AG09309 (cell line): ENCODE results near the gene ASXL1.

Experiments used
- DNase-seq: peaks from one replicate; pipeline ENCODE4 v3.0.0-alpha.2; 2010; ENCODE audit warnings: low read depth
- H3K4me3 ChIP-seq: 2 replicates; pipeline ENCODE4 v1.5.1; 2011; ENCODE audit warnings: mild to moderate bottlenecking, low read depth, low read length, moderate library complexity; ENCODE audit not compliant: control insufficient read depth
- TF ChIP-seq, protein P1 (sequence below): IDR thresholded peaks from 2 replicates; pipeline ENCODE4 v1.5.1; 2011; ENCODE audit warnings: mild to moderate bottlenecking, low read depth, low read length, inconsistent platforms; ENCODE audit not compliant: insufficient read depth, control insufficient read depth; ENCODE audit errors: missing control alignments

The ASXL1 gene

DNA sequence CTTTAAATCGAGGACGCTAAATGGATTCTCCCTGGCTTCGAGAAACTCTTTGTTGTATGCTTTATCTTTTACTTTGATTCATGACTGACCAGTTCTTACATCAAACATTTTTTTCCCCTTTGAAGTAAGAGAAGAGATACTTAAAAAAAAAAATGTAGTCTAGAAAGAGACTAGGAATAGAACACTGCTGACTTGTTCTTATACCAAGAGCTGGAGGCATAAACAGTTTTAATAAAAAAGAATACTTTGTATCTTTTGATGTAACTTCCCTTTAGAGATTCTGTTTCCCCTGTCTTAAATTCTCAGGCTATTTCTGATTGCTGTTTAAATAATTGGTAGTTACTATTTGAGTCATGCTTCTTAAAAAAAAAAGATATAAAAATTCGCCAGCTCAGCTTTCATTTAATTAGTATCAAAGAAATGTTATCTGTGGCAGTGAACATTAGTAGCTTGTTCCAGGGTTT is 4.8 kb downstream of the ASXL1 start:
- no peak for DNase-seq
- TF ChIP-seq, protein P1, sequence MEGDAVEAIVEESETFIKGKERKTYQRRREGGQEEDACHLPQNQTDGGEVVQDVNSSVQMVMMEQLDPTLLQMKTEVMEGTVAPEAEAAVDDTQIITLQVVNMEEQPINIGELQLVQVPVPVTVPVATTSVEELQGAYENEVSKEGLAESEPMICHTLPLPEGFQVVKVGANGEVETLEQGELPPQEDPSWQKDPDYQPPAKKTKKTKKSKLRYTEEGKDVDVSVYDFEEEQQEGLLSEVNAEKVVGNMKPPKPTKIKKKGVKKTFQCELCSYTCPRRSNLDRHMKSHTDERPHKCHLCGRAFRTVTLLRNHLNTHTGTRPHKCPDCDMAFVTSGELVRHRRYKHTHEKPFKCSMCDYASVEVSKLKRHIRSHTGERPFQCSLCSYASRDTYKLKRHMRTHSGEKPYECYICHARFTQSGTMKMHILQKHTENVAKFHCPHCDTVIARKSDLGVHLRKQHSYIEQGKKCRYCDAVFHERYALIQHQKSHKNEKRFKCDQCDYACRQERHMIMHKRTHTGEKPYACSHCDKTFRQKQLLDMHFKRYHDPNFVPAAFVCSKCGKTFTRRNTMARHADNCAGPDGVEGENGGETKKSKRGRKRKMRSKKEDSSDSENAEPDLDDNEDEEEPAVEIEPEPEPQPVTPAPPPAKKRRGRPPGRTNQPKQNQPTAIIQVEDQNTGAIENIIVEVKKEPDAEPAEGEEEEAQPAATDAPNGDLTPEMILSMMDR: no peak
- H3K4me3 ChIP-seq: no peak overlapping the region

DNA sequence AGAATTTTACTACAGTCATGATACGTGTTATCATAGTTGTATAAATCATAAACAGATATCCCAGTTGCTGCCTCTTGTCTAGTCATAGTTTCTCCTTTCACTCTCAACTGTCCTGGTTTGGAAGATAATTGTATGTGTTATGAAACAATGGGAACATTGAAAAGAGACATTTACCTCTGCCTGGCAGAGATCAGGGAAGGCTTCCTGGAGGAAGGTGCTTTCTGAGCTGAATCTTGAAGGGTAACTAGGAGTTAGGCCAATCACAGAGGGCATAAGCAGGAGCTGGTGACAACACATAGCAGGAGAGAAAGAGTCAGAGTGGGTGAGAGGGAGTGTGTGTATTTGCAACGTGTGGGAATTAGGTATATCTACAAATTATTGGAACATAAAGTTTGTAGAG is 5.4 kb downstream of the ASXL1 start:
- H3K4me3 ChIP-seq: no peak overlapping the region
- no peak for DNase-seq
- TF ChIP-seq, protein P1: no peak

DNA sequence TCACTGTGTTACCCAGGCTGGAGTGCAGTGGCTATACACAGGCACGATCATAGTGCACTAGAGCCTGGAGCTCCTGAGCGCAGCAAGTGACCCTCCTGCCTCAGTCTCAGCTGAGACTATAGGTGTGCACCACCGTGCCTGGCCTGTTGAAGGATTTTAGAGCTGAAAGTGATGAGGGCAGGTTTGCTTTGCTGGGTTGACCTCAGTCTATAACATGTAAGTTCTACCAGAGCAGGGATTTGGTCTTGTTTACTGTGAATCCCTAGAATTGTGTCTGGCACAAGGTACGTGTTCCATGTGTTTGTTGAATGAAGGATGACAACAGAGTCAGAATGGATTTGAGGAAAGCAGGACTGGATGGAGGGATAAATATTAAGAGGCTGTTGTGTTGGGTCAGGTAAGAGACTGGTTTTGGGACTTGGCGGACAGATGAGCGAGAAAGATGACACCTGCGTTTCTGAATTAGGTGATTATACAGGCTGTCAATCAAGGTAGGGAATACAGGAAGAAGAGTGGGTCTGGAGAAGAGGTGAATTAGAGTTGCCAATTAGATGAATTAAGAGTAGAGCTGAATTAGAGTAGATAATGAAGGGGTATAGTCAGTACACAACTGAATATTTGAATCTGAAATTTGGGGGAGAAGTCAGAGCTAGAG is 6.5 kb downstream of the ASXL1 start:
- TF ChIP-seq, protein P1: no peak
- DNase-seq: no peak
- no peak overlapping the region for H3K4me3 ChIP-seq

DNA sequence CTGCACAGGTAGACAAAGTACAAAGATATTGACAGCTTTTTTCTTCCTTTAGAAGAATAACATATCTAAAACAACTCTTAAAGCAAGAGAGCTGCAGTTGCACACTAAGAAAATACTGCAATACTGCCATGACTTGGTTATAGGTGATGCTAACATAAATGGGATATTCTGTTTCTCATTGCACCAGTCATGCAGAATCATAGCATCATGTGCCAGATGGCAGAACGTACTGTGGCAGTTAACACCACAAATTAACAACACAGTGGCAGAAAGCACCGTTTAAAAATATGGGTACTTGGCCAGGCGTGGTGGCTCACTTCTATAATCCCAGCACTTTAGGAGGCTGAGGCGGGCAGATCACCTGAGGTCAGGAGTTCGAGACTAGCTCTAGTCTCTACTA is 7.4 kb downstream of the ASXL1 start:
- H3K4me3 ChIP-seq: no peak overlapping the region
- no peak for DNase-seq
- TF ChIP-seq, protein P1: no peak

DNA sequence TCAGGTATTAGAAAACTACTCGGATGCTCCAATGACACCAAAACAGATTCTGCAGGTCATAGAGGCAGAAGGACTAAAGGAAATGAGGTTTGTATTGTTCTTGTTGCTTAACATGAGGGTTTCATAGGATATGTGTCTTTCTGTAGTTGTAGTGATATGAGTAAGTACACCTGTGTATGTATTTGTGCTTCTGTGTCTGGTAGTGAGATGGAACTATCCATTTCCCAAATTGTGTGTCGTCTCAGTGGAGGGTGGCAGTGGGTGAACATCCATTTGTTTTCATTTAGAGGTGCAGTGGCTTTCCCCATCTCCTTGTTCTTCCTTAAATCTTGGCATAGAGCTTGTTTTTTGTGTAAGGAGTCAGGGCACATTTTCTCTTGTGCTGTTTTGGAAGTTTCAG is 8.2 kb downstream of the ASXL1 start:
- no peak for DNase-seq
- TF ChIP-seq, protein P1: no peak

DNA sequence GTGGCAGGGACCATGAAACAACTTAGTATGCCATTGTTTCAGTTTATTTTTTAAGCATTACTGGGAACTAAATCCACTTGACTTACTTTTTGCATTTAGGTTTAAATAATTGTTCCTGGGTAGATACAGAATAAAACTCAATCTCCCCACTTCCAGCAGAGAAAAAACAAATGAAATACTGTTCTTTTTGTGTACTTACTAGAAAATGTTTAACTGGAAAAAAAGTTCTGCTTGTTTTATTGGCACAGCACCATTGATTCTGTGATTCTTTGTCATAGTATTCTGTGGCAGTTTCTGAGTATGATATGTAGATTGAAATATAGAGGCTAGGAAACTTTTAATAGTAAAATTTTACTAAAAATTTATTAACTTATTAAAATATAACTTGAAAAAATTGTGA is 10.2 kb downstream of the ASXL1 start:
- TF ChIP-seq, protein P1: no peak
- no peak overlapping the region for H3K4me3 ChIP-seq
- no peak for DNase-seq

More for the DNA sequence above, 8.2 kb downstream of the ASXL1 start:
- no peak overlapping the region for H3K4me3 ChIP-seq
